Keratinocyte (primary cell): ENCODE data around the gene IL31.

ENCODE experiments used
- EZH2 ChIP-seq: IDR thresholded peaks from one replicate; pipeline ENCODE4 v1.6.1; 2012; ENCODE audit warnings: inconsistent platforms, mild to moderate bottlenecking, low read length, moderate library complexity
- TF ChIP-seq, protein P1 (sequence below), 3 experiments: IDR thresholded peaks in 1 of 3; conservative IDR thresholded peaks in 1 of 3; optimal IDR thresholded peaks in 1 of 3; 2 replicates in 2 of 3; 3 replicates in 1 of 3; pipeline versions ENCODE3 to v1.5.1; 2011; ENCODE audit warnings: low read length in 3 of 3, mild to moderate bottlenecking in 3 of 3, moderate library complexity in 2 of 3, control low read depth in 1 of 3, inconsistent platforms in 1 of 3; ENCODE audit not compliant: insufficient read depth in 2 of 3; ENCODE audit errors: extremely low read depth in 1 of 3

DNA sequence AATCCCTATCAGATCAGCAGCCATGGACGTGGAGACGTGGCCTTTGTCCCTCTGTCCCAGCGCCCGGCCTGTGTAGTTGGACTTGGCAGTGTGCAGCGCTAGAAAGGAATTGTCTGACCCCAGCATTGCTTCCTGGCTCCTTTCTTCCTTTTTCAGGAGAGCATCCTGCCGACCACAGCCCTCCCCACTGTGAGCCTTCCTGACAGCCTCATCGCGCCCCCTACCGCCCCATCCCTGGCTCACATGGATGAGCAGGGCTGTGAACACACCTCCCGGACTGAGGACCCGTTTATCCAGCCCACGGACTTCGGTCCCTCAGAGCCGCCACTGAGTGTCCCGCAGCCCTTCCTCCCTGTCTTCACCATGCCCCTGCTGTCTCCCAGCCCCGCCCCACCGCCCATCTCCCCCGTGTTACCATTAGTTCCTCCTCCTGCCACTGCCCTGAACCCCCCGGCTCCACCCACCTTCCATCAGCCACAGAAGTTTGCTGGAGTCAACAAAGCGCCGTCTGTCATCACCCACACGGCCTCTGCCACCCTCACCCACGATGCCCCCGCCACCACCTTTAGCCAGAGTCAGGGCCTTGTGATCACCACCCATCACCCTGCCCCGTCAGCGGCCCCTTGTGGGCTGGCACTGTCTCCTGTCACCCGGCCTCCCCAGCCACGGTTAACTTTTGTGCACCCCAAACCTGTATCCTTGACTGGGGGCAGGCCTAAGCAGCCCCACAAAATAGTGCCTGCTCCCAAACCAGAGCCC lies 40.6 kb downstream of the IL31 start:
- TF ChIP-seq, protein P1, sequence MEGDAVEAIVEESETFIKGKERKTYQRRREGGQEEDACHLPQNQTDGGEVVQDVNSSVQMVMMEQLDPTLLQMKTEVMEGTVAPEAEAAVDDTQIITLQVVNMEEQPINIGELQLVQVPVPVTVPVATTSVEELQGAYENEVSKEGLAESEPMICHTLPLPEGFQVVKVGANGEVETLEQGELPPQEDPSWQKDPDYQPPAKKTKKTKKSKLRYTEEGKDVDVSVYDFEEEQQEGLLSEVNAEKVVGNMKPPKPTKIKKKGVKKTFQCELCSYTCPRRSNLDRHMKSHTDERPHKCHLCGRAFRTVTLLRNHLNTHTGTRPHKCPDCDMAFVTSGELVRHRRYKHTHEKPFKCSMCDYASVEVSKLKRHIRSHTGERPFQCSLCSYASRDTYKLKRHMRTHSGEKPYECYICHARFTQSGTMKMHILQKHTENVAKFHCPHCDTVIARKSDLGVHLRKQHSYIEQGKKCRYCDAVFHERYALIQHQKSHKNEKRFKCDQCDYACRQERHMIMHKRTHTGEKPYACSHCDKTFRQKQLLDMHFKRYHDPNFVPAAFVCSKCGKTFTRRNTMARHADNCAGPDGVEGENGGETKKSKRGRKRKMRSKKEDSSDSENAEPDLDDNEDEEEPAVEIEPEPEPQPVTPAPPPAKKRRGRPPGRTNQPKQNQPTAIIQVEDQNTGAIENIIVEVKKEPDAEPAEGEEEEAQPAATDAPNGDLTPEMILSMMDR (optimal IDR thresholded peaks at IDR 0.05 in 1 of 3, IDR thresholded peaks at IDR 0.05 in 1 of 3, conservative IDR thresholded peaks at IDR 0.05 in 1 of 3; ENCODE audit: extremely low read depth in 1 of 3, insufficient read depth in 2 of 3, low read length in 3 of 3), result no peak
- TF ChIP-seq EZH2, result no peak
